H1 (cell line): ENCODE measurements around the gene ZNF695. TPM values are rescaled to one million over a fixed set of nuclear protein-coding genes. Genes with fewer than 3 reads are reported as not detected.

Experiments
- CTBP2 ChIP-seq: IDR thresholded peaks from 2 replicates; pipeline ENCODE4 v1.7.0; 2011; ENCODE audit warnings: borderline replicate concordance, mild to moderate bottlenecking, moderate library complexity, mixed read lengths, low read length; ENCODE audit not compliant: insufficient read depth, insufficient read length
- JUND ChIP-seq: IDR thresholded peaks from 2 replicates; pipeline ENCODE4 v1.6.1; 2011; ENCODE audit warnings: mild to moderate bottlenecking, improper control_type of control experiment, low read length
- POLR2AphosphoS5 ChIP-seq: IDR thresholded peaks from 2 replicates; pipeline ENCODE4 v1.6.1; 2011; ENCODE audit warnings: low read depth, low read length
- polyA plus RNA-seq, 7 experiments: library from polyadenylated mRNA; depleted of rRNA in 3 of 7; stranded (reverse) in 5 of 7; unstranded in 2 of 7; fragments of >200 nt in 5 of 7; fragments of 200-250 nt in 2 of 7; gene quantifications; 1 replicate in 5 of 7; 2 replicates in 1 of 7; 4 replicates in 1 of 7; pipeline versions ENCODE4 v1.2.1 to v1.2.3, GENCODE V29; 2011 to 2013; ENCODE audit warnings: missing spikeins in 2 of 7, mixed read lengths in 2 of 7
- total RNA-seq: library from RNA; stranded (reverse); fragmentation: NEBNext Ultra II Directional; extraction: Animal tissue kit (Norgen Biotek cat#: 25700); gene quantifications from 2 replicates; pipeline ENCODE4 v1.2.1, GENCODE V29; 2021
- TF ChIP-seq, protein P1 (sequence below): IDR thresholded peaks from 2 replicates; pipeline ENCODE4 v1.6.1; 2011; ENCODE audit warnings: low read depth, mild to moderate bottlenecking, low read length; ENCODE audit not compliant: insufficient read depth

The ZNF695 gene
- total and polyA plus RNA-seq, 2 of the 8 experiments (the other 6 are each of a cell fraction or from before 2014, with no cell fraction given), result 9.2 to 27.0 TPM

DNA sequence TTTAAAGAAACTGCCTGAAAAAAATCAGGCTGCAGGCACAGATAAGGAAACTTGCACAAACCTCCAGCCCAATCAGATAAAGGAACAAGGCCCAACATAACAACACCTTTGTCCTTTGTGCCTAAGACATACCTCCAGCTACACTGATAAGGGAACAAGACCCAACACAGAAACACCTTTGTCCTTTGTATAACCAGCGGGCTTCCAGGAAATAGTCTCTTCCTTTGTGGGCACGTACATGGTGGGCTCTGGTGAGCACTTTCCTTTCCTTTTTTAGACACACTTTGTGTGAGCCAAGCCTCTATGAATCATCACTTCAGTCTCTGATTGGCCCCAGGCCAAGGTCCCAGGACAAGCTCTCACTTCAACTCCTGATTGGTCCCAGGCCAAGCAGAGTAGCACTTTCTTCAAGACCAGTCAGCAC lies 47.1 kb upstream of the ZNF695 start (continued):
- TF ChIP-seq, protein P1, sequence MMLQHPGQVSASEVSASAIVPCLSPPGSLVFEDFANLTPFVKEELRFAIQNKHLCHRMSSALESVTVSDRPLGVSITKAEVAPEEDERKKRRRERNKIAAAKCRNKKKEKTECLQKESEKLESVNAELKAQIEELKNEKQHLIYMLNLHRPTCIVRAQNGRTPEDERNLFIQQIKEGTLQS, result no peak
- TF ChIP-seq POLR2AphosphoS5 (no peak), JUND (no peak), CTBP2 (no peak)
